NCI-H1048 (cell line): ENCODE data around the gene TIAM1.
A peak's percentile ranks its signal among the peaks of the same experiment; 100 is the strongest.

ENCODE experiments used
- DNase-seq: peaks from one replicate; lab custom pipeline; 2025; lab: John Stamatoyannopoulos, UW

The TIAM1 gene

GRCh38 chr21:31329456-31330143 lies 14.5 kb downstream of the TIAM1 start:
- no peak for DNase-seq

GRCh38 chr21:31326522-31327242 lies 17.4 kb downstream of the TIAM1 start:
- no peak for DNase-seq

GRCh38 chr21:31318971-31319370 lies 25.1 kb downstream of the TIAM1 start:
- no peak for DNase-seq

- no peak for DNase-seq
Measured at GRCh38 chr21:31317688-31318087, 26.4 kb downstream of the TIAM1 start.

GRCh38 chr21:31316488-31317169 lies 27.4 kb downstream of the TIAM1 start:
- no peak for DNase-seq

GRCh38 chr21:31316072-31316471 lies 28.0 kb downstream of the TIAM1 start:
- DNase-seq, result no peak

- DNase-seq, result peak; percentile 16
Measured at GRCh38 chr21:31310750-31311149, 33.3 kb downstream of the TIAM1 start.

- no peak for DNase-seq
Measured at GRCh38 chr21:31308584-31308983, 35.5 kb downstream of the TIAM1 start.

- DNase-seq, result no peak
Measured at GRCh38 chr21:31305888-31306287, 38.2 kb downstream of the TIAM1 start.

- no peak for DNase-seq
Measured at GRCh38 chr21:31299291-31300147, 44.5 kb downstream of the TIAM1 start.

- no peak for DNase-seq
Measured at GRCh38 chr21:31298618-31299269, 45.3 kb downstream of the TIAM1 start.

GRCh38 chr21:31297806-31298205 lies 46.3 kb downstream of the TIAM1 start:
- DNase-seq, result no peak

- no peak for DNase-seq
Measured at GRCh38 chr21:31295676-31296075, 48.4 kb downstream of the TIAM1 start.

GRCh38 chr21:31294691-31295090 lies 49.4 kb downstream of the TIAM1 start:
- no peak for DNase-seq

- no peak for DNase-seq
Measured at GRCh38 chr21:31293986-31294385, 50.1 kb downstream of the TIAM1 start.

- DNase-seq, result no peak
Measured at GRCh38 chr21:31290765-31291164, 53.3 kb downstream of the TIAM1 start.

GRCh38 chr21:31289702-31290101 lies 54.4 kb downstream of the TIAM1 start:
- no peak for DNase-seq

GRCh38 chr21:31288191-31288590 lies 55.9 kb downstream of the TIAM1 start:
- DNase-seq, result no peak

- DNase-seq, result no peak
Measured at GRCh38 chr21:31287201-31287600, 56.9 kb downstream of the TIAM1 start.

- no peak for DNase-seq
Measured at GRCh38 chr21:31286621-31287020, 57.4 kb downstream of the TIAM1 start.

GRCh38 chr21:31284797-31285397 lies 59.2 kb downstream of the TIAM1 start:
- no peak for DNase-seq
